PC-3 (cell line): ENCODE results near the gene TMEM9B. TPM values are rescaled to one million over a fixed set of nuclear protein-coding genes. Genes with fewer than 3 reads are reported as not detected.
"Not testable (repeated sequence)": the region's sequence is repeated elsewhere in the genome, so short reads cannot be mapped to it uniquely, and the experiment has no call there.

Source experiments
- ATAC-seq: fragments of 200-7000 bp; cut with Tn5 transposase; 2 replicates; pipeline ENCODE4 v1.9.1; 2020; ENCODE audit warnings: mild to moderate bottlenecking, moderate library complexity
- BruUV-seq: library from RNA; stranded (reverse); fragments of 400-500 nt; replicated peaks from 2 replicates; lab custom pipeline; 2021; lab: Mats Ljungman, UMichigan
- CTCF ChIA-PET: fragments of 300-600 bp; sonication (Branson Sonifier 250); formaldehyde crosslinking; loops from one replicate; lab custom pipeline; 2022; ENCODE audit warnings: antibody characterized with exemption; lab: Charles Lee
- POLR2A ChIA-PET: fragments of 300-600 bp; sonication (Branson Sonifier 250); formaldehyde crosslinking; loops from one replicate; lab custom pipeline; 2022; ENCODE audit warnings: antibody characterized with exemption; ENCODE audit not compliant: unreplicated experiment; lab: Charles Lee
- DNase-seq: peaks from one replicate; pipeline ENCODE4 v3.0.0-alpha.2; 2015
- H2AFZ ChIP-seq: fragments of 300-600 bp; sonication (generic); 2 replicates; pipeline ENCODE4 v1.6.0; 2016; ENCODE audit warnings: antibody characterized with exemption, low read length
- H3F3A ChIP-seq: fragments of 300-600 bp; sonication (generic); one replicate; pipeline ENCODE4 v1.6.0; 2017; ENCODE audit warnings: antibody characterized with exemption, low read length, control low read depth, mild to moderate bottlenecking; ENCODE audit not compliant: unreplicated experiment
- H3K27ac ChIP-seq: fragments of 300-600 bp; sonication (generic); 2 replicates; pipeline ENCODE4 v1.5.1; 2016; ENCODE audit warnings: mild to moderate bottlenecking, low read length
- H3K27me3 ChIP-seq: fragments of 300-600 bp; sonication (generic); 2 replicates; pipeline ENCODE4 v1.6.1; 2016; ENCODE audit warnings: low read length, mixed read lengths
- H3K36me3 ChIP-seq: fragments of 300-600 bp; sonication (generic); 2 replicates; pipeline ENCODE4 v1.6.1; 2016; ENCODE audit warnings: low read depth, mixed run types, low read length, mixed read lengths
- H3K4me1 ChIP-seq: fragments of 300-600 bp; sonication (generic); 2 replicates; pipeline ENCODE4 v1.5.1; 2016; ENCODE audit warnings: low read length; ENCODE audit not compliant: insufficient read depth
- H3K4me2 ChIP-seq: fragments of 300-600 bp; sonication (generic); 2 replicates; pipeline ENCODE4 v1.6.0; 2016; ENCODE audit warnings: low read length
- H3K4me3 ChIP-seq: fragments of 300-600 bp; sonication (generic); 2 replicates; pipeline ENCODE4 v1.5.1; 2016; ENCODE audit warnings: mild to moderate bottlenecking, low read length, mixed read lengths
- H3K79me2 ChIP-seq: fragments of 300-600 bp; sonication (generic); 2 replicates; pipeline ENCODE4 v1.6.1; 2017; ENCODE audit warnings: low read length, mixed read lengths
- H3K9ac ChIP-seq: fragments of 300-600 bp; sonication (generic); 2 replicates; pipeline ENCODE4 v1.6.0; 2016; ENCODE audit warnings: mild to moderate bottlenecking, low read length
- H3K9me2 ChIP-seq: fragments of 300-600 bp; sonication (generic); replicated peaks from 2 replicates; pipeline ENCODE4 v1.6.1; 2016; ENCODE audit warnings: mixed run types, low read length, mixed read lengths
- H3K9me3 ChIP-seq: fragments of 300-600 bp; sonication (generic); 2 replicates; pipeline ENCODE4 v1.6.1; 2016; ENCODE audit warnings: low read length, mixed read lengths
- H4K20me1 ChIP-seq: fragments of 300-600 bp; sonication (generic); 2 replicates; pipeline ENCODE4 v1.6.1; 2016; ENCODE audit warnings: low read length, mixed read lengths
- EZH2 ChIP-seq: fragments of 300-600 bp; sonication (generic); IDR thresholded peaks from one replicate; pipeline ENCODE4 v1.6.1; 2017; ENCODE audit warnings: antibody characterized with exemption, mild to moderate bottlenecking, low read length; ENCODE audit not compliant: unreplicated experiment
- EZH2phosphoT487 ChIP-seq: fragments of 300-600 bp; sonication (generic); IDR thresholded peaks from 2 replicates; pipeline ENCODE4 v1.6.1; 2018; ENCODE audit warnings: mild to moderate bottlenecking, antibody characterized with exemption, low read length, borderline replicate concordance
- intact Hi-C: fragments of 100-400 bp; cut with micrococcal nuclease; formaldehyde crosslinking; loops from 2 replicates; pipeline ENCODE4 v1.9.0; 2023
- total RNA-seq: library from RNA; depleted of rRNA; stranded (reverse); fragments of >200 nt; gene quantifications from 2 replicates; pipeline ENCODE4 v1.2.3, GENCODE V29; 2014
- TF ChIP-seq, protein P1 (sequence below): fragments of 300-600 bp; sonication (generic); conservative IDR thresholded peaks from 2 replicates; pipeline ENCODE4 v1.5.1; 2017; ENCODE audit warnings: antibody characterized with exemption, low read depth, mild to moderate bottlenecking, low read length

The TMEM9B gene
- total RNA-seq, 1 experiment from 2014 or later = 42.1 TPM

DNA sequence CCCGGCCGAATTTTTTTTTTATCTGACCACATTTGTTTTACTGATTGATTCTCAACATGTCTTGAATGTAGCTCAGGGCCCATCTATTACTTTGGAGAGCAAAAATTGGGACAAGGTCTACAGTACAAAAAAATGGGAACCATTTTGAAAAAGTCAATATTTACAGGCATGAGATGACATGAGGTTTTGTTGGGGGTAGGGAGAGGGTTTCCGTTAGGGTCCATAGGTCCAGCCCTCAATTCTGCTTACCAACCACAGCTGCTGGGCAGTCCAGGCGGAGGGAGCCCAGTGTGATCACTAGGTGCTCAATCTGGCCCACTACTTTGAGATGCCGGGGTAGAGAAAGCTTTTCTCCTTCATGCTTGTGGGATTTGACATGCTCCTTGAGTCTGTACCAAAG lies 21.2 kb upstream of the TMEM9B start:
- Histone ChIP-seq H3K4me1 (peaks cover 7% of the 10 kb centered on the region; the same call in 1 of the 2 replicates), H3K27me3 (no peaks in the 10 kb centered on the region), H3K27ac (no peak overlapping the region), H3K79me2 (no peaks in the 10 kb centered on the region), H3K9me2 (no peaks in the 10 kb centered on the region), H3K9ac (no peak overlapping the region), H2AFZ (no peak overlapping the region), H3F3A (no peaks in the 10 kb centered on the region), H3K9me3 (no peaks in the 10 kb centered on the region), H3K36me3 (no peaks in the 10 kb centered on the region), H4K20me1 (no peaks in the 10 kb centered on the region), H3K4me2 (no peak overlapping the region), H3K4me3 (no peak overlapping the region)
- no peak for ATAC-seq
- no peak for TF ChIP-seq EZH2phosphoT487
- TF ChIP-seq, protein P1, sequence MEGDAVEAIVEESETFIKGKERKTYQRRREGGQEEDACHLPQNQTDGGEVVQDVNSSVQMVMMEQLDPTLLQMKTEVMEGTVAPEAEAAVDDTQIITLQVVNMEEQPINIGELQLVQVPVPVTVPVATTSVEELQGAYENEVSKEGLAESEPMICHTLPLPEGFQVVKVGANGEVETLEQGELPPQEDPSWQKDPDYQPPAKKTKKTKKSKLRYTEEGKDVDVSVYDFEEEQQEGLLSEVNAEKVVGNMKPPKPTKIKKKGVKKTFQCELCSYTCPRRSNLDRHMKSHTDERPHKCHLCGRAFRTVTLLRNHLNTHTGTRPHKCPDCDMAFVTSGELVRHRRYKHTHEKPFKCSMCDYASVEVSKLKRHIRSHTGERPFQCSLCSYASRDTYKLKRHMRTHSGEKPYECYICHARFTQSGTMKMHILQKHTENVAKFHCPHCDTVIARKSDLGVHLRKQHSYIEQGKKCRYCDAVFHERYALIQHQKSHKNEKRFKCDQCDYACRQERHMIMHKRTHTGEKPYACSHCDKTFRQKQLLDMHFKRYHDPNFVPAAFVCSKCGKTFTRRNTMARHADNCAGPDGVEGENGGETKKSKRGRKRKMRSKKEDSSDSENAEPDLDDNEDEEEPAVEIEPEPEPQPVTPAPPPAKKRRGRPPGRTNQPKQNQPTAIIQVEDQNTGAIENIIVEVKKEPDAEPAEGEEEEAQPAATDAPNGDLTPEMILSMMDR = no peak
- no peak for TF ChIP-seq EZH2
- DNase-seq = no peak
- POLR2A ChIA-PET = no interaction called here
- CTCF ChIA-PET = no interaction called here
- intact Hi-C loops = no loop called here
- BruUV-seq = no TSS peak

DNA sequence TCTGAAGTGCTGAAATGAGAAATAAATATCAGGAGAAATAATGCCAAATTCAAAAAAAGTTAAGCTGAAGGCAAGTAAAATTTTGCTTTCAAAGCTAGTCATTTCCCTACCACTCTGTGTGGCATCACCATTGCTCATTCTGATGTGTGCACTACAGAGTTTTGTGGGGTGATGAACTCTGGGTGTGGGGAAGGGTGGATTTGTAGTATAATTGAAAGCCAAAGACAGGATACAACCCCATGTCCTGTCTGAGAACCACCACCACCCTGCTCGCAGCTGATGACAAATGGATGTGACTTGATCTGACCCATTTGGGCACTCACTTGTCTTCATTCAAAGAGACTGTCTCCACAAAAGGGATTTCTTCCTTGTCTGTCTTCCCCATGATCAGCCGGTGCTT lies 19.3 kb upstream of the TMEM9B start:
- CTCF ChIA-PET = no interaction called here

DNA sequence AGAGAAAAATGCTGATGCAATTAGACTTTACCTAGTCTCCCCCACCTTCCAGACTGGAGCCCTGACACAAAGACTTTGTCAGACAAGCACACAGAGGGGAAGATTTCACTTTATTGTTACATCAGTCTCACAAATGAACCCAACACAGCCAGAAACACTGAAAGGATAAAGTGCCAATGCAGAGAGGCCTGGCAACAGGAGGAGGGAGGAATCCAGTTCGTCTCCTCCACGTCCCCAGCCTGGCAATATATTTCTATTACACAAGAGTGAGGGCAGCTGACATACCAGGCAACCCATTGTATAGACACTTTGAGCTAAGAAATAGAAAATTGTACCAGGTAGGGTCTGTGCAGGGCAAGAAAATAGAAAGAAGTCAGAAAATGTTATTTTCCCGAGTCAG lies 16.2 kb upstream of the TMEM9B start:
- intact Hi-C loops = no loop called here
- Histone ChIP-seq H3K36me3 (no peaks in the 10 kb centered on the region), H3K4me2 (no peak overlapping the region), H3K27me3 (no peaks in the 10 kb centered on the region), H3K4me1 (no peaks in the 10 kb centered on the region), H2AFZ (no peak overlapping the region), H3K79me2 (no peaks in the 10 kb centered on the region), H3F3A (no peaks in the 10 kb centered on the region), H4K20me1 (no peaks in the 10 kb centered on the region), H3K9me2 (no peaks in the 10 kb centered on the region), H3K9ac (no peak overlapping the region), H3K9me3 (no peaks in the 10 kb centered on the region), H3K27ac (no peak overlapping the region), H3K4me3 (no peak overlapping the region)
- no peak for DNase-seq
- ChIA-PET CTCF (no interaction called here), POLR2A (no interaction called here)
- ATAC-seq = no peak
- BruUV-seq = no TSS peak
- TF ChIP-seq, protein P1 = no peak
- TF ChIP-seq EZH2 (no peak), EZH2phosphoT487 (no peak)

More for the DNA sequence above, 19.3 kb upstream of the TMEM9B start:
- no peak overlapping the region for H3K27ac ChIP-seq
- no peak overlapping the region for H3K4me3 ChIP-seq
- H3K9me2 ChIP-seq = no peaks in the 10 kb centered on the region
- no peaks in the 10 kb centered on the region for H3K27me3 ChIP-seq
- H3K36me3 ChIP-seq = no peaks in the 10 kb centered on the region
- DNase-seq (no peak), ATAC-seq (no peak)
- intact Hi-C loops = no loop called here
- POLR2A ChIA-PET = no interaction called here
- H3K79me2 ChIP-seq = no peaks in the 10 kb centered on the region
- H4K20me1 ChIP-seq = no peaks in the 10 kb centered on the region
- no peak overlapping the region for H3K9ac ChIP-seq
- 0 out of 2 replicates have a peak, but pooled peaks cover 3% of the 10 kb centered on the region for H3K4me1 ChIP-seq
- H2AFZ ChIP-seq = no peak overlapping the region
- H3F3A ChIP-seq = no peaks in the 10 kb centered on the region
- no peak overlapping the region for H3K4me2 ChIP-seq
- BruUV-seq = no TSS peak
- H3K9me3 ChIP-seq = no peaks in the 10 kb centered on the region
- TF ChIP-seq, protein P1 = no peak
- TF ChIP-seq EZH2 = no peak
- TF ChIP-seq EZH2phosphoT487 = no peak

DNA sequence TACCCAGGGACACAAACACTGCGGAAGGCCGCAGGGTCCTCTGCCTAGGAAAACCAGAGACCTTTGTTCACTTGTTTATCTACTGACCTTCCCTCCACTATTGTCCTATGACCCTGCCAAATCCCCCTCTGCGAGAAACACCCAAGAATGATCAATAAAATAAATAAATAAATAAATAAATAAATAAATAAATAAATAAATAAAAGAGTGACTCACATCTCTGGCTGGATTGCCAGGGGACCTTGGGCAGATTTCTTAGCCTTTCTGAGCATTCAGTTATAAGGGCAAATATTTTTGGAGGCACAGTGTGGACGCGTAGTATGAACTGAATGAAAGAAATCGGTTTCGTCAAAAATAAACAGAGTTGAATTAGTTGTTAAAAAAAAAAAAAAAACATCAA lies 15.1 kb upstream of the TMEM9B start:
- H3K36me3 ChIP-seq, intact Hi-C loops, H3K9me3 ChIP-seq, H3K9ac ChIP-seq, H3K4me3 ChIP-seq, H3K27ac ChIP-seq, ATAC-seq, DNase-seq, H3K9me2 ChIP-seq, CTCF ChIA-PET, H3K79me2 ChIP-seq, H4K20me1 ChIP-seq, H3K4me1 ChIP-seq, BruUV-seq, H3F3A ChIP-seq, H2AFZ ChIP-seq, H3K27me3 ChIP-seq, H3K4me2 ChIP-seq: not testable (repeated sequence)
- POLR2A ChIA-PET = interaction anchor here (0.6 kb wide), 1 partner anchor 114 kb away, joined by 3 read pairs; no protein-coding TSS in a partner anchor
